IPS-11a (cell line): ENCODE measurements around the gene FGF16.
A peak's percentile ranks its signal among the peaks of the same experiment; 100 is the strongest.
"Not testable (repeated sequence)": the region's sequence is repeated elsewhere in the genome, so short reads cannot be mapped to it uniquely, and the experiment has no call there.

Experiments used
- H3K4me3 ChIP-seq: one replicate; pipeline ENCODE4 v1.5.1; 2013; ENCODE audit warnings: low read depth, low read length, control low read depth

FGF16 gene

DNA sequence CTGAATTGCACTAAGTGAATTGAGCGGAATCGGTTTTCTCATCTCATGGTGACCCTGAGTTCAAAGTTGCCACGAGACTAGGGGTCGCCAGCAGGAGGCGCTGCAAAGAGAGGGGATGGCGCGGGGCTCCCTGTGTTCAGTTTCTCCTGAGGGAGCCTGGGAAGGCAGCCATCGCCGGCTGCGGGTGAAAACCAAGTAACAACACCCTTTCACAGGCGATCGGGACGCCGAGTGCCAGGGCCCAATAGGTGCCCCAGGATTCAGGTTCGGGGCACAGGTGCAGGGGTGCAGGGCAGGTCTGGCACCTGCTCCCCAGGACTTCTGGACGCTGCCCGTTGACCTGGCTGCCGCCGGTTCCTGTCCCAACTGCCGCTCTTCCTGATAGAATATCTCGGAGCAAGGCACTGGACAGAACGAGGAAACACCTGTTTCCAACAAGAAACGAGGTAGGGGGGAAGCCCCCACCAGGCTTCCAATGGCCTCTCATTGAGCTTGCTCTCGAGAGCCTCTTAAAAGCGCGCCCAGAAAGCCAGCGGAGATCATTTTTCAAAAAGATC is 1.1 kb upstream of the FGF16 start:
- H3K4me3 ChIP-seq: peak overlapping the region; percentile 39

DNA sequence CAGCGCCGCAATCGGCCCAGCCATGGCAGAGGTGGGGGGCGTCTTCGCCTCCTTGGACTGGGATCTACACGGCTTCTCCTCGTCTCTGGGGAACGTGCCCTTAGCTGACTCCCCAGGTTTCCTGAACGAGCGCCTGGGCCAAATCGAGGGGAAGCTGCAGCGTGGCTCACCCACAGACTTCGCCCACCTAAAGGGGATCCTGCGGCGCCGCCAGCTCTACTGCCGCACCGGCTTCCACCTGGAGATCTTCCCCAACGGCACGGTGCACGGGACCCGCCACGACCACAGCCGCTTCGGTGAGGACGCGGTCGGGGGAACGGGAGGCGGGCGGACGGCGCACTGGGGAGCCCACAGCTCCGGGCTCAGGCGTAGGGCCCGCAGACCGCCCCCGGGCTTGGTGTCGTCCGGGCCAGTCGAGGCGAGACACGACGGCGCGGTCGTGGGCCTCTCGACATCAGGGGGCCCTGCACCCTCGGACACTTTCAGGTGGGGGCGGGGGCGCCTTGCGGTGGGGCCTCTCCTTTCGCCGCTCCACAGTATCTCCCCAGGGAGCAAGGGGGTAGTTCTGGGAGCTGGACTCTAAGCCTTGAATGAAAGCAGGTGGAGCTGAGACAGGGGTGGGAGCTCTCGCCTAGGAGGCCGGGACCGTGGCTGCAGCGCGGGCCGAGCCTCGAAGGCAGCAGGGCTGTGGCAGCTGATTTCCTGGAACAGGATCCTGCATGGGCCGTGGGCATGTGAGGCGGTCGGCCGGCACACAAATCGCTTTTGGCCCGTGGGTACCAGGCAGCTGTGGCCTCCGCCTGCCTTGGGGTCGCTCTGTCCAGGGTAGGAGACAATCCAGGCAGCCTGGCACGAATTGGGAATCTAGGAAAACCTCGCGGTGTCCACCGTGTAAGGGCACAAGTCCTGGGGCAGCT is 722 bp downstream of the FGF16 start:
- peak overlapping the region; percentile 54 for H3K4me3 ChIP-seq

DNA sequence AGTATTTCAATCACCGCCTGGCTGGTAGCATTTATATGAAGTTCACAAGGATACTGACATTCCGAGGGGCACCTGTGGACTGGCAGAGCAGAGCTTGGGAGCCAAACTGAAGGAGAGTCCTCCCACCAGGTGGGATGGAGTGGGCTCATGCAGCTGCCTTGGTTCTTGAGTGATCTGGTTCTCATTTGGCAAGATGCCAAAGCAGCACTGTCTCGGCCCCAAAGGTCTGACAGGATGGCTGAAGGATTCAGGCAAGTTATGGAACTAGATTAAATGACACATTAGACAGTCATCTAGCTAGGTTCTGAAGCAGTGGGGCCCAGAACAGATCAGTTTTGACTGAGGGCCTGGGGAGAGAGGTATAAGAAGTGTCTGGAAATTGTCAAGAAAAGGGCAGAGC is 3.2 kb downstream of the FGF16 start:
- H3K4me3 ChIP-seq: no peak overlapping the region

DNA sequence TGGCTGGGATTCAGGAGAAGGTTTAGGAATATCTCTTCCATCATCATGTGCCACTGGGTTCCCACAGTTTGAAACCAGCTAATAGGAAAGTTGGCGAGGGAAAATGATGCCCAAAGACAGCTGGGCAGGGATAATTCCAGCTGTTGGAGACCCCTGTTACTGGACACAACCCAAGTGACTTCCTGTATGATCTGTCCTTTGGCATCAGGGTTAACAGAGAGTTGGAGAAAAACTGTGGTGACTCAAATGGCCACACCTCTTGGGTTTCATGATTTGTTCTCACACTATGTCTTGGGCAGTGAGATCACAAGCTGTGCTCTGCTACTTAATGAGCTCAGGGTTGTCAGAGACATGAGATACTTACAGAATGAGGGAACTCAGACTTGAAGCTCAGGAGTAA is 3.8 kb downstream of the FGF16 start:
- no peak overlapping the region for H3K4me3 ChIP-seq

DNA sequence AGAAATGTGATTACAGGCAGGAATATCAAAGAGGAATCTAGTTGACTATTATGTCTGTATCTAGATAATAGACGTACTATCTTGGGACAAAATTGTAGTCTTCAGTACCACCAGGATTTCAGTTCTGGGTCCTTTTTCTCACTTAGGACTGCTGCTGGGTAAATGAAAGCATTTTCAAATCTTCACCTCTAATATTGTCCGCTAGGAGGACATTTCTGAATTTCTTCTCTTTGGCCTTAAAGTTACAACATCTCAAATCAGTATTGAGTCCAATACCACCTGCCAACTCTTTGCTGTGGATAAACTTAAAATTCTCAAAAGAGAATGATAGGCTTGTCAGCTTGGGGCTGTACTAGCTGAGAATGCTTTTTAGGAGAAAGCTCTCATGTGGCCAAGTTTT is 6.0 kb downstream of the FGF16 start:
- no peak overlapping the region for H3K4me3 ChIP-seq

DNA sequence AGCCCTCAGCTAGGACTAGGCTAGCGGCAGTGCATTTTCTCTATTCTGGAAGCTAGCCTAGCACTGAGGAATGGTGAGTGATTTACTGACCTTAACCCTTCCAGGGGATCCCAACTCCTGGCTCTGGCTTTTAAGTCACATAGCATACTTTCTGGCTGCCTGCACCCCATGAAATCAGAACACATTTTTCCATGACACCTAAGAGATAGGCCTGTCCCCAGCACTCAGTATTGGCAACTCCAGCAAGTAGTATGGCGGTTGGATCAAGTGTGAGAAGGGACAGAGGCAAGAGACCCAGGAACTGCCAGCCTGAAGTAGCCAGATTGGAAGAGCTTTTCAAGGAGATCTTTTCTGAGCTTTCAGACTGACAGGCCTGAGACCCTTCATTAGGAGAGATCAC is 8.2 kb downstream of the FGF16 start:
- H3K4me3 ChIP-seq: no peak overlapping the region

GRCh38 chrX:77484045-77484444 is 36.9 kb downstream of the FGF16 start:
- no peak overlapping the region for H3K4me3 ChIP-seq

DNA sequence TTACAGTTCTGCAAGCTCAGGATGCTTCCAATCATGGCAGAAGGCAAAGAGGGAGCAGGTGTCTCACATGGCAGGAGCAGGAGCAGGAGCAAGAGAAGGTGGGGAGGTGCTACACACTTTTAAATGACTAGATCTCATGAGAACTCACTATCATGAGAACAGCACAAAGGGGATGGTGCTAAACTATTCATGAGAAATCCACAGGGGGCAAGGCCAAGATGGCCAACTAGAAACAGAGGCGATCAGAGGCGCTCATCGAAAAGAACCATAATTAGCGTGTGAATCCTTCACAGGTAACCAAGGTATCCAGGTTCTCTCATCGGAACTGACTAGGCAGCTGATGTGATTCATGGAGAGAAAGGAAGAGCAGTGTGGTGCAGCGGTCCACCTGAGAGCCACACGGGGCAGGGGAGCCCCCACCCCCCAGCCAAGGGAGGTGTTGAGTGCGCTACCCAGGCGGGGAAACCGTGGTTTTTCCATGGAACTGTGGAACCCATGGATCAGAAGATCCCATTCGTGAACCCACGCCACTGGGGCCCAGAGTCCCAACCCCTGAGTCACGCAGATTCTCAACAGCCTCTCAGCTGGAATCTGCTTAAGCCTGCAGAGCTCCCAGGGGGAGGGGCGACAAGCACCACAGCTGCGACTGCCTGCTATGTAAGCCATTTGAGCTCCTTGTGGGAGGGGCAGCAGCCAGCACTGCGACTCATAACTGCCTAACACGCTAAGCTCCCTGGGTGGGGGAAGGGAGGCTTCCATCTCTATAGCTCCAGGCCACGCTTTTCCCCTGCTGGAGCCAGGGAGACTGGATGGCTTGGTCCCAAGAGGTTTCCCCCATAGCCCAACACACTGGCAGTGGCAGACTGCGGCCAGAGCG is 46.7 kb downstream of the FGF16 start:
- no peak overlapping the region for H3K4me3 ChIP-seq

DNA sequence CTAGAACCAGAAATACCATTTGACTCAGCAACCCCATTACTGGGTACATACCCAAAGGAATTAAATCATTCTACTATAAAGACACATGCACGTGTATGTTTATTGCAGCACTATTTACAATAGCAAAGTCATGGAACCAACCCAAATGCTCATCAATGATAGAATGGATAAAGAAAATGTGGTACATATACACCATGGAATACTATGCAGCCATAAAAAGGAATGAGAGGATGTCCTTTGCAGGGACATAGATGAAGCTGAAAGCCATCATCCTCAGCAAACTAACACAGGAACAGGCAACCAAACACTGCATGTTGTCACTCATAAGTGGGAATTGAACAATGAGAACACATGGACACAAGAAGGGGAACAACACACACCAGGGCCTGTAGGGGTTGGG is 53.0 kb downstream of the FGF16 start:
- H3K4me3 ChIP-seq: not testable (repeated sequence)

GRCh38 chrX:77502951-77503525 is 55.8 kb downstream of the FGF16 start:
- H3K4me3 ChIP-seq: no peak overlapping the region

DNA sequence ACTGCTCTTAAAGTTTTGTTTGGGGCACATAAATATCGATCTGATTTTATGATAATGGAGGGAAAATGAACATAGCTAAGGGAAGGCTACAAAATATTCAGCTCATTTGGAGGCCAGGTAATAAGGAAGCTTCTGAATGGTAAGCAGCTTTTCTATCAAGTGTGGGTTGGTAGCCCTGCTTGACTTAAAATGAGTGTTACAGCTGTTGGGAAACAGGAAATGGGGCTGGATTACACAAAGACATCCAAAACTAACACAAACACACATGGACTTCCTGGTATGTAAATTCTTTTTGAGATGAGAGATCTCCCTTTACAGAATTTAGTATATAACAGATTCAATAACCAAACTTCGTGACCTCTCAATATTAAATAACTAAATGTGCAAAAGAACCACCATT is 58.0 kb downstream of the FGF16 start:
- no peak overlapping the region for H3K4me3 ChIP-seq
